Mesenchymal stem cell (in vitro differentiated cells and primary cell): ENCODE data around the gene ACTMAP.
"Not testable (repeated sequence)": the region's sequence is repeated elsewhere in the genome, so short reads cannot be mapped to it uniquely, and the experiment has no call there.

Experiments used
- DNase-seq: peaks from one replicate; pipeline ENCODE4 v3.0.0-alpha.2; 2013
- H2AFZ ChIP-seq: one replicate; pipeline ENCODE4 v1.6.1; 2013; ENCODE audit warnings: low read depth, mild to moderate bottlenecking, control low read depth, inconsistent platforms, low read length, moderate library complexity
- H2AK5ac ChIP-seq: 2 replicates; pipeline ENCODE4 v1.6.1; 2013; ENCODE audit warnings: low read length, moderate library complexity, mild to moderate bottlenecking, inconsistent platforms; ENCODE audit not compliant: severe bottlenecking
- H2BK120ac ChIP-seq: one replicate; pipeline ENCODE4 v1.6.1; 2013; ENCODE audit warnings: low read depth, mild to moderate bottlenecking, inconsistent platforms, low read length, moderate library complexity
- H2BK12ac ChIP-seq, 2 experiments: one replicate each; pipeline ENCODE4 v1.6.1; 2013; ENCODE audit warnings: inconsistent platforms in 2 of 2, low read length in 2 of 2, mild to moderate bottlenecking in 2 of 2, moderate library complexity in 2 of 2, control low read depth in 1 of 2
- H2BK15ac ChIP-seq: one replicate; pipeline ENCODE4 v1.6.1; 2013; ENCODE audit warnings: mild to moderate bottlenecking, low read depth, inconsistent platforms; ENCODE audit not compliant: poor library complexity, severe bottlenecking
- H2BK5ac ChIP-seq: 2 replicates; pipeline ENCODE4 v1.6.1; 2013; ENCODE audit warnings: low read depth, mild to moderate bottlenecking, low read length, control low read depth, inconsistent platforms; ENCODE audit not compliant: poor library complexity, severe bottlenecking
- H3K14ac ChIP-seq, 2 experiments: one replicate each; pipeline ENCODE4 v1.6.1; 2013; ENCODE audit warnings: inconsistent platforms in 2 of 2, low read length in 2 of 2, control low read depth in 1 of 2, mild to moderate bottlenecking in 1 of 2, moderate library complexity in 1 of 2
- H3K18ac ChIP-seq, 2 experiments: one replicate each; pipeline ENCODE4 v1.6.1; 2013; ENCODE audit warnings: inconsistent platforms in 2 of 2, low read length in 2 of 2, control low read depth in 1 of 2, low read depth in 1 of 2, mild to moderate bottlenecking in 1 of 2
- H3K23ac ChIP-seq, 2 experiments: one replicate each; pipeline ENCODE4 v1.6.1; 2013; ENCODE audit warnings: inconsistent platforms in 2 of 2, low read length in 2 of 2, mild to moderate bottlenecking in 2 of 2, moderate library complexity in 2 of 2, control low read depth in 1 of 2
- H3K27ac ChIP-seq: 2 replicates; pipeline ENCODE4 v1.5.1; 2013; ENCODE audit warnings: mild to moderate bottlenecking, moderate library complexity, low read length, control low read depth, inconsistent platforms; ENCODE audit not compliant: poor library complexity, severe bottlenecking
- H3K27me3 ChIP-seq, 2 experiments: 2 replicates each; pipeline versions ENCODE4 v1.6.1 to v1.7.0; 2013; ENCODE audit warnings: low read length in 2 of 2, mild to moderate bottlenecking in 2 of 2, moderate library complexity in 2 of 2, control low read depth in 1 of 2, inconsistent platforms in 1 of 2; ENCODE audit not compliant: control insufficient read depth in 1 of 2, insufficient read depth in 1 of 2
- H3K36me3 ChIP-seq, 2 experiments: 2 replicates each; pipeline versions ENCODE4 v1.6.1 to v1.7.0; 2013; ENCODE audit warnings: low read length in 2 of 2, control low read depth in 1 of 2, inconsistent platforms in 1 of 2, low read depth in 1 of 2, mild to moderate bottlenecking in 1 of 2; ENCODE audit not compliant: insufficient read depth in 2 of 2, control insufficient read depth in 1 of 2
- H3K4ac ChIP-seq, 2 experiments: one replicate each; pipeline ENCODE4 v1.6.1; 2013; ENCODE audit warnings: inconsistent platforms in 2 of 2, low read length in 2 of 2, mild to moderate bottlenecking in 2 of 2, moderate library complexity in 2 of 2, control low read depth in 1 of 2, low read depth in 1 of 2
- H3K4me1 ChIP-seq: 2 replicates; pipeline ENCODE4 v1.6.1; 2013; ENCODE audit warnings: low read depth, low read length, control low read depth; ENCODE audit not compliant: control insufficient read depth, insufficient read depth
- H3K4me2 ChIP-seq: 2 replicates; pipeline ENCODE4 v1.6.1; 2013; ENCODE audit warnings: low read length, mild to moderate bottlenecking, inconsistent platforms; ENCODE audit not compliant: poor library complexity, severe bottlenecking
- H3K4me3 ChIP-seq, 2 experiments: 2 replicates each; pipeline versions ENCODE4 v1.5.1 to v1.7.0; 2013; ENCODE audit warnings: low read length in 2 of 2, mild to moderate bottlenecking in 2 of 2, control low read depth in 1 of 2, low read depth in 1 of 2; ENCODE audit not compliant: insufficient read depth in 1 of 2
- H3K79me1 ChIP-seq: replicated peaks from 2 replicates; pipeline ENCODE4 v1.6.1; 2013; ENCODE audit warnings: mild to moderate bottlenecking, control low read depth, low read length, inconsistent platforms; ENCODE audit not compliant: poor library complexity, severe bottlenecking
- H3K9ac ChIP-seq: 2 replicates; pipeline ENCODE4 v1.7.0; 2013; ENCODE audit warnings: mild to moderate bottlenecking, low read length, moderate library complexity
- H3K9me3 ChIP-seq: 2 replicates; pipeline ENCODE4 v1.7.0; 2013; ENCODE audit warnings: mild to moderate bottlenecking, low read length; ENCODE audit not compliant: control insufficient read depth
- H4K8ac ChIP-seq: one replicate; pipeline ENCODE4 v1.6.1; 2013; ENCODE audit warnings: inconsistent platforms, mild to moderate bottlenecking, low read length, moderate library complexity
- H4K91ac ChIP-seq: one replicate; pipeline ENCODE4 v1.6.1; 2013; ENCODE audit warnings: mild to moderate bottlenecking, low read length, inconsistent platforms
- WGBS: methylation state at CpG from one replicate; pipeline ENCODE4 v1.1.7; 2013; ENCODE audit warnings: mixed read lengths; 5-methylcytosine and 5-hydroxymethylcytosine counted together

Gene ACTMAP

GRCh38 chr19:40774916-40775631, 24.8 kb upstream of the ACTMAP start, which contains the start of gene MIA:
MIA (plus strand) TSS chr19:40775521; CDS start chr19:40775543, 22 bp downstream.
- peak within 1 kb of the TSS in 1 of 2 experiments; percentile 6 for H2BK12ac ChIP-seq
- no peak within 1 kb of the TSS for H3K4me2 ChIP-seq
- H2BK5ac ChIP-seq, result no peak within 1 kb of the TSS
- H4K8ac ChIP-seq, result peak within 1 kb of the TSS; percentile 27
- no peak within 1 kb of the TSS for H3K4me3 ChIP-seq
- no peak within 1 kb of the TSS for H3K14ac ChIP-seq
- peaks cover 0 to 4% of the 10 kb centered on the region in 2 experiments for H3K36me3 ChIP-seq
- H3K23ac ChIP-seq, result no peak within 1 kb of the TSS
- DNase-seq, result no peak
- H3K79me1 ChIP-seq, result peaks cover 3% of the 10 kb centered on the region
- no peak within 1 kb of the TSS for H3K9ac ChIP-seq
- no peak within 1 kb of the TSS for H2AK5ac ChIP-seq
- no peak within 1 kb of the TSS for H2BK120ac ChIP-seq
- peak within 1 kb of the TSS; percentile 81 for H4K91ac ChIP-seq
- no peak within 1 kb of the TSS for H2BK15ac ChIP-seq
- H3K4me1 ChIP-seq, result peaks cover 9% of the 10 kb centered on the region
- WGBS, result 83% methylated on average over 8 of the region's 9 CpGs
- H3K18ac ChIP-seq, result peak within 1 kb of the TSS in 1 of 2 experiments; percentile 42
- H2AFZ ChIP-seq, result no peak within 1 kb of the TSS
- no peaks in the 10 kb centered on the region for H3K9me3 ChIP-seq
- H3K27me3 ChIP-seq, result no peaks in the 10 kb centered on the region
- peak within 1 kb of the TSS in 1 of 2 experiments; percentile 24 for H3K4ac ChIP-seq
- no peak within 1 kb of the TSS for H3K27ac ChIP-seq

GRCh38 chr19:40771101-40771862, 21.0 kb upstream of the ACTMAP start:
- H4K8ac ChIP-seq, H3K18ac ChIP-seq, H2BK120ac ChIP-seq, H2AK5ac ChIP-seq, H3K27ac ChIP-seq, H3K14ac ChIP-seq, H3K4me3 ChIP-seq, H3K4me2 ChIP-seq, H4K91ac ChIP-seq, H2BK15ac ChIP-seq, H2BK5ac ChIP-seq, H3K23ac ChIP-seq, H3K27me3 ChIP-seq, H2AFZ ChIP-seq, DNase-seq, H3K4ac ChIP-seq, H3K79me1 ChIP-seq, H3K9ac ChIP-seq, H3K4me1 ChIP-seq, H2BK12ac ChIP-seq, H3K9me3 ChIP-seq: not testable (repeated sequence)
- 95% methylated on average over 10 of the region's 10 CpGs for WGBS
- peaks cover 5 to 22% of the 10 kb centered on the region in 2 experiments for H3K36me3 ChIP-seq

GRCh38 chr19:40768869-40769268, 18.6 kb upstream of the ACTMAP start:
- no peak overlapping the region for H3K4ac ChIP-seq
- H2BK12ac ChIP-seq, result no peak overlapping the region
- no peak for DNase-seq
- H2BK15ac ChIP-seq, result no peak overlapping the region
- no peaks in the 10 kb centered on the region for H3K9me3 ChIP-seq
- WGBS, result 91% methylated on average over 3 of the region's 5 CpGs
- H4K91ac ChIP-seq, result no peak overlapping the region
- no peak overlapping the region for H3K23ac ChIP-seq
- no peak overlapping the region for H2BK5ac ChIP-seq
- H3K27ac ChIP-seq, result no peak overlapping the region
- H3K36me3 ChIP-seq, result peaks cover 29 to 45% of the 10 kb centered on the region in 2 experiments
- H2BK120ac ChIP-seq, result no peak overlapping the region
- H3K27me3 ChIP-seq, result no peaks in the 10 kb centered on the region
- no peak overlapping the region for H2AFZ ChIP-seq
- H3K9ac ChIP-seq, result no peak overlapping the region
- H3K18ac ChIP-seq, result no peak overlapping the region
- H3K4me2 ChIP-seq, result no peak overlapping the region
- peaks cover 1% of the 10 kb centered on the region for H3K4me1 ChIP-seq
- no peak overlapping the region for H3K4me3 ChIP-seq
- H4K8ac ChIP-seq, result no peak overlapping the region
- H3K14ac ChIP-seq, result no peak overlapping the region
- H2AK5ac ChIP-seq, result no peak overlapping the region
- H3K79me1 ChIP-seq, result peaks cover 11% of the 10 kb centered on the region

- H3K4me3 ChIP-seq, H3K18ac ChIP-seq, DNase-seq, H2BK12ac ChIP-seq, H4K91ac ChIP-seq, H3K27ac ChIP-seq, H3K9me3 ChIP-seq, H2AK5ac ChIP-seq, H2BK15ac ChIP-seq, H3K9ac ChIP-seq, H2BK120ac ChIP-seq, H3K4ac ChIP-seq, H3K27me3 ChIP-seq, H3K4me2 ChIP-seq, H3K23ac ChIP-seq, H4K8ac ChIP-seq, H2AFZ ChIP-seq, H2BK5ac ChIP-seq, H3K14ac ChIP-seq: not testable (repeated sequence)
- peaks cover 54 to 66% of the 10 kb centered on the region in 2 experiments for H3K36me3 ChIP-seq
- peaks cover 19% of the 10 kb centered on the region for H3K4me1 ChIP-seq
- H3K79me1 ChIP-seq, result peaks cover 25% of the 10 kb centered on the region
- WGBS, result 95% methylated on average over 13 of the region's 13 CpGs
These were observed 16.1 kb upstream of the ACTMAP start for GRCh38 chr19:40766385-40766784.
